ENCODE results near the gene VEGFC. TPM values are rescaled to one million over a fixed set of nuclear protein-coding genes. Genes with fewer than 3 reads are reported as not detected.

Gene VEGFC
- polyA plus RNA-seq, 1 experiment: 31.0 TPM

DNA sequence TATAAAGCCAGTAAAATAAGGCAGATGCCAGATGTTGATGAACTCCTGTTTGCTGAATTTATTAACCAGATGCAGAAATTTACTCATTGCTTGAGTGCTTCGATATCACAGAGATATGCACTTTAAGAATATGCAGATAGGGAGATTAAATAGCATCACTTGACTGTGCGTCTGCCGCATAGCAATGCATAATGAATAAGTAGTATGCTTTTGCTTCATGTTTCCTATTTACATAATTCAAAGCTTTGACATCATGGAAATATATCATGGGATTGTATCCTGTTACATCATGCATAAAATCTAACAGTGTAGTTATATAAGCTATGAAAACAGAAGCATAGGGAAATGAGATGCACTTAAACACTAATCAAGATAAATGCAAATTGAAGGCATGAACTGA, 45.9 kb downstream of the VEGFC start:
- no peaks in the 10 kb centered on the region for H3K27me3 ChIP-seq (ENCODE audit: control insufficient read depth, insufficient read depth, low read length)
- CTCF ChIA-PET: no interaction called here
- no peaks in the 10 kb centered on the region for H3K9me3 ChIP-seq (ENCODE audit: control insufficient read depth, insufficient read depth, low read length)
- TF ChIP-seq, protein P1, sequence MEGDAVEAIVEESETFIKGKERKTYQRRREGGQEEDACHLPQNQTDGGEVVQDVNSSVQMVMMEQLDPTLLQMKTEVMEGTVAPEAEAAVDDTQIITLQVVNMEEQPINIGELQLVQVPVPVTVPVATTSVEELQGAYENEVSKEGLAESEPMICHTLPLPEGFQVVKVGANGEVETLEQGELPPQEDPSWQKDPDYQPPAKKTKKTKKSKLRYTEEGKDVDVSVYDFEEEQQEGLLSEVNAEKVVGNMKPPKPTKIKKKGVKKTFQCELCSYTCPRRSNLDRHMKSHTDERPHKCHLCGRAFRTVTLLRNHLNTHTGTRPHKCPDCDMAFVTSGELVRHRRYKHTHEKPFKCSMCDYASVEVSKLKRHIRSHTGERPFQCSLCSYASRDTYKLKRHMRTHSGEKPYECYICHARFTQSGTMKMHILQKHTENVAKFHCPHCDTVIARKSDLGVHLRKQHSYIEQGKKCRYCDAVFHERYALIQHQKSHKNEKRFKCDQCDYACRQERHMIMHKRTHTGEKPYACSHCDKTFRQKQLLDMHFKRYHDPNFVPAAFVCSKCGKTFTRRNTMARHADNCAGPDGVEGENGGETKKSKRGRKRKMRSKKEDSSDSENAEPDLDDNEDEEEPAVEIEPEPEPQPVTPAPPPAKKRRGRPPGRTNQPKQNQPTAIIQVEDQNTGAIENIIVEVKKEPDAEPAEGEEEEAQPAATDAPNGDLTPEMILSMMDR (IDR thresholded peaks at IDR 0.05; ENCODE audit: low read depth, low read length): no peak
- POLR2A ChIA-PET: no interaction called here
- H3K4me3 ChIP-seq (ENCODE audit: low read depth, low read length): no peak overlapping the region
- H3K27ac ChIP-seq (ENCODE audit: low read depth, low read length): no peak overlapping the region
- no peak for DNase-seq (ENCODE audit: low read depth, low spot score)

DNA sequence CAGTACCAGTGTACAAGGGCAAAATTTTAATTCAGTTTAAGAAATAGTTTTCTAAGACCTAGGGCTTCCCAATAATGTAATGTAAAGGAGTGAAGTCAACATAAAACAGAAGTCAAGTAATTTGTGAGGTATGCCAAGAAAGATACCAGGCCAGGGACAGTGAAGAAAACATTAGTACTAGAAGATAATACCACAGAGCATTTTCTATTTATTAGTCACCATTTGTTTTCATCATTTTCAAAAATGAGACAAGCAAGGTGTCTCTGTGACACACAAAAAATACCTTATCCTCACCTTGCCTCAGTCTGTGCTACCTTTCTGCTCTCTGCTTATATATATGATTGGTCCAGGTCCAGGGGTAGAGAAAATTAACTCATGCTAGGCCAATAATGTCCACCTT, 46.8 kb downstream of the VEGFC start:
- POLR2A ChIA-PET: no interaction called here

DNA sequence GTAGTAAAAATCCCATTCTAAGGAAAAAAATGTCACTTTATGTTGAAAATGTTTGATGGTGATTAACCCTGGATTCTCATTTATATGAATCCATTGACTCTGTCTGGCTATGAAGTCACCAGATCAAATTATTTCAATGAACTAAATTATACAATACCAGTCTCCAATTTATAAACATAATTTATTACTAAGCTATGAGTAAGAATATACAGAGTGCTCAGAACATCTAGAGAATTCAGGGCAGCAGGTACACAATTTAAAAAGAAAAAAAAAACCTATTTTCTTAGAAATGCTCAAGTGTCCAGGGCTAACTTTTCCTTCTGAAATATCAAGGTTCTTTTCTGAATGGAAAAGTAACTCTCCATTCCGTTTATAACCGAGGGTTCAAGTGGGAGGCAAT, 48.6 kb downstream of the VEGFC start:
- DNase-seq (ENCODE audit: low read depth, low spot score): no peak
- TF ChIP-seq, protein P1 (IDR thresholded peaks at IDR 0.05; ENCODE audit: low read depth, low read length): no peak
- Histone ChIP-seq H3K9me3 (ENCODE audit: control insufficient read depth, insufficient read depth, low read length) (no peaks in the 10 kb centered on the region), H3K4me3 (ENCODE audit: low read depth, low read length) (no peak overlapping the region), H3K27ac (ENCODE audit: low read depth, low read length) (no peak overlapping the region), H3K27me3 (ENCODE audit: control insufficient read depth, insufficient read depth, low read length) (no peaks in the 10 kb centered on the region)
- ChIA-PET CTCF (interaction anchor here (2.0 kb wide), 1 partner anchor 303 kb away, joined by 10 read pairs; no protein-coding TSS in a partner anchor), POLR2A (no interaction called here)

More for the DNA sequence above, 46.8 kb downstream of the VEGFC start:
- CTCF ChIA-PET: no interaction called here
- TF ChIP-seq, protein P1 (IDR thresholded peaks at IDR 0.05; ENCODE audit: low read depth, low read length): no peak
- Histone ChIP-seq H3K27ac (ENCODE audit: low read depth, low read length) (no peak overlapping the region), H3K4me3 (ENCODE audit: low read depth, low read length) (no peak overlapping the region), H3K27me3 (ENCODE audit: control insufficient read depth, insufficient read depth, low read length) (no peaks in the 10 kb centered on the region), H3K9me3 (ENCODE audit: control insufficient read depth, insufficient read depth, low read length) (no peaks in the 10 kb centered on the region)
- no peak for DNase-seq (ENCODE audit: low read depth, low spot score)

DNA sequence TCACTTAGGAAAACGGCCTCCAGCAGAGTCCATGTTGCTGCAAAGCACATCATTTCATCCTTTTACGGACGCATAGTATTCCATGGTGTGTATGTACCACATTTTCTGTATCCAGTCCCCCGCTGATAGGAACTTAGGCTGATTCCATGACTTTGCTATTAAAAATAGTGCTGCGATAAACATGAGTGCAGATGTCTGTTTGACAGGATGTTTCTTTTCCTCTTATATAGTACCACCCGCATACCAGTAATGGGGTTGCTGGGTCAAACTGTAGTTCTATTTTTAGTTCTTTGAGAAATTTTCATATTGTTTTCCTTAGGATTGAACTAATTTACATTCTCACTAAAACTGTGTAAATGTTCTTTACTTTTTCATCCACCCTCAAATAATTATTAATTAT, 50.5 kb downstream of the VEGFC start:
- CTCF ChIA-PET: no interaction called here
- H3K27ac ChIP-seq (ENCODE audit: low read depth, low read length): no peak overlapping the region

DNA sequence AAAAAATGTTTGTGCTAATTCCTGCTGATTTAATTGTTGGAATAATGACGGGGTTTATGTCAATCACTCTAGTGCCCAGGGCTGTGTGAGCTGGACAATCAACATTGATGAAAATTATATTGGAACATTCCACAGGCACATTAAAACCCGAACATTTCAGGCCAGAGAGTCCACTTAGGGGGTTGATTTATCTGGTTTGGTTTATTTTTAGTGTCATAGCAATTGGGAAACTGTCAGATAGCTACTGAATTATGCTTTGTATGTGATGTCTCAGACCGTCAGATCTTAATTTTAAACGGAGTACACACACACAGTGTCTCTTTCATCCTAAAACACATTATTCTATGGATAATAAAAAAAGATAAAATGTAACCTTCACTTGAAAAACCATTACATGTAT, 51.5 kb downstream of the VEGFC start:
- POLR2A ChIA-PET: no interaction called here

More for the DNA sequence above, 50.5 kb downstream of the VEGFC start:
- no peak for DNase-seq (ENCODE audit: low read depth, low spot score)
- Histone ChIP-seq H3K27me3 (ENCODE audit: control insufficient read depth, insufficient read depth, low read length) (no peaks in the 10 kb centered on the region), H3K4me3 (ENCODE audit: low read depth, low read length) (no peak overlapping the region), H3K9me3 (ENCODE audit: control insufficient read depth, insufficient read depth, low read length) (no peaks in the 10 kb centered on the region)
- TF ChIP-seq, protein P1 (IDR thresholded peaks at IDR 0.05; ENCODE audit: low read depth, low read length): no peak
- POLR2A ChIA-PET: no interaction called here

More for the DNA sequence above, 51.5 kb downstream of the VEGFC start:
- CTCF ChIA-PET: no interaction called here
- TF ChIP-seq, protein P1 (IDR thresholded peaks at IDR 0.05; ENCODE audit: low read depth, low read length): no peak
- Histone ChIP-seq H3K4me3 (ENCODE audit: low read depth, low read length) (no peak overlapping the region), H3K27ac (ENCODE audit: low read depth, low read length) (no peak overlapping the region), H3K9me3 (ENCODE audit: control insufficient read depth, insufficient read depth, low read length) (no peaks in the 10 kb centered on the region), H3K27me3 (ENCODE audit: control insufficient read depth, insufficient read depth, low read length) (no peaks in the 10 kb centered on the region)
- no peak for DNase-seq (ENCODE audit: low read depth, low spot score)

Measured in AG04450 (cell line).